ENCODE results near the gene DSE.
"Not testable (repeated sequence)": the region's sequence is repeated elsewhere in the genome, so short reads cannot be mapped to it uniquely, and the experiment has no call there.

Gene DSE

GRCh38 chr6:116370760-116371119 lies at the start of gene DSE:
Gene DSE (plus strand): TSS chr6:116370947. CDS start chr6:116399251, 28,304 bp downstream.
- no peak for TF ChIP-seq CTCF (IDR thresholded peaks at IDR 0.05; ENCODE audit: low read depth, low read length)
- in situ Hi-C loops (cut with HindIII; ENCODE audit: low sequenced_read_pairs), result no loop called here
- H3K4me3 ChIP-seq (ENCODE audit: low read depth, low read length), result peak within 1 kb of the TSS; percentile 61
- no peak for DNase-seq (ENCODE audit: low read depth, low spot score)

- in situ Hi-C loops (cut with HindIII; ENCODE audit: low sequenced_read_pairs); DNase-seq (ENCODE audit: low read depth, low spot score); H3K4me3 ChIP-seq (ENCODE audit: low read depth, low read length): not testable (repeated sequence)
These were observed 48.8 kb upstream of the DSE start for GRCh38 chr6:116321933-116322332.

- no peak overlapping the region for H3K4me3 ChIP-seq (ENCODE audit: low read depth, low read length)
- no peak for DNase-seq (ENCODE audit: low read depth, low spot score)
- in situ Hi-C loops (cut with HindIII; ENCODE audit: low sequenced_read_pairs), result no loop called here
- TF ChIP-seq CTCF (IDR thresholded peaks at IDR 0.05; ENCODE audit: low read depth, low read length), result no peak
These were observed 46.9 kb upstream of the DSE start for GRCh38 chr6:116323863-116324262.

- DNase-seq (ENCODE audit: low read depth, low spot score); in situ Hi-C loops (cut with HindIII; ENCODE audit: low sequenced_read_pairs); H3K4me3 ChIP-seq (ENCODE audit: low read depth, low read length): not testable (repeated sequence)
These were observed 45.1 kb upstream of the DSE start for GRCh38 chr6:116325634-116326132.

- H3K4me3 ChIP-seq (ENCODE audit: low read depth, low read length), result no peak overlapping the region
- in situ Hi-C loops (cut with HindIII; ENCODE audit: low sequenced_read_pairs), result no loop called here
- no peak for DNase-seq (ENCODE audit: low read depth, low spot score)
- no peak for TF ChIP-seq CTCF (IDR thresholded peaks at IDR 0.05; ENCODE audit: low read depth, low read length)
These were observed 44.5 kb upstream of the DSE start for GRCh38 chr6:116326181-116326671.

- no peak for DNase-seq (ENCODE audit: low read depth, low spot score)
- no peak for TF ChIP-seq CTCF (IDR thresholded peaks at IDR 0.05; ENCODE audit: low read depth, low read length)
- in situ Hi-C loops (cut with HindIII; ENCODE audit: low sequenced_read_pairs), result no loop called here
- no peak overlapping the region for H3K4me3 ChIP-seq (ENCODE audit: low read depth, low read length)
These were observed 43.8 kb upstream of the DSE start for GRCh38 chr6:116326996-116327395.

DNA sequence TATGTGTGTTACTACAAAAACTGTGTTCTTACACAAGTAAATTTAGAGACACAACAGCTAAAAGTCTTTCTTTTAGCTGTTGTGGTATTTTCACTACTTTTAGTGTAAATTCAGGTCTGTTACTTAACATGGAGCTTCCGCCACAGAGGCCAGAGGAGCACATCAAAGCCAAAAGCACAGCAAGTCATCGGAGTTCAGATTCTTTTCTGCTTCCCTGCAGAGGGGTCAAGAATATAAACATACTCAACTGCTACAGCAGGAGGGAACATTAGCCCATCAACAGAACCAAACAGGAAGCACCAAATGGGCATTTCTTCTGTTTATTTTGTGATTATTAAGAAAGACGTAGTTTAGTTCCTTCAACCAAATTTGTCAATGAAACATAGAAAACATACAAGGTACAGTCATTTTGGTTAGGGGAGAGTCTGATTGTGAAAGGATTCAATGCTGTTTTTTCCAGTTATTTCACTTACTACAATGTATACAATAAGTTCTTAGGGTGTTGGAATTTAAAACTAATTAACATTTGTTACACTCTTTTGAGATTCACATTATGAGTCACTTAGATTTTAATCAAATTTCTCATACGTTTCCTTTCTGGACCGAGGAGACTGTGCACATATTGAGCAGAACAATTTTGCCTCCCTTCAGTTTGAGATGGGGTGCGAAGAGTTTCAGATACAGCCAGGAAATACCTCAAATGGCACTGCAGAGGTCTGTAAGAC lies 42.8 kb upstream of the DSE start:
- in situ Hi-C loops (cut with HindIII; ENCODE audit: low sequenced_read_pairs), result no loop called here
- no peak for TF ChIP-seq CTCF (IDR thresholded peaks at IDR 0.05; ENCODE audit: low read depth, low read length)

More for the DNA sequence above, 42.8 kb upstream of the DSE start:
- H3K4me3 ChIP-seq (ENCODE audit: low read depth, low read length), result no peak overlapping the region
- DNase-seq (ENCODE audit: low read depth, low spot score), result peak; percentile 63
